ENCODE results near the gene RAB21. TPM values are rescaled to one million over a fixed set of nuclear protein-coding genes. Genes with fewer than 3 reads are reported as not detected.
A peak's percentile ranks its signal among the peaks of the same experiment; 100 is the strongest.
"Not testable (repeated sequence)": the region's sequence is repeated elsewhere in the genome, so short reads cannot be mapped to it uniquely, and the experiment has no call there.

The RAB21 gene
- total RNA-seq, 1 experiment from 2014 or later: 115 TPM

GRCh38 chr12:71799106-71799505 is 44.4 kb downstream of the RAB21 start:
- intact Hi-C loops (cut with micrococcal nuclease; ENCODE audit: unreplicated experiment): loop anchor here (5.0 kb wide), 1 partner anchor 48 kb away; no protein-coding TSS in a partner anchor
- no peak for TF ChIP-seq CTCF (IDR thresholded peaks at IDR 0.05; ENCODE audit: unreplicated experiment)
- Mint-ChIP-seq H3K27me3 (ENCODE audit: unreplicated experiment) (no peaks in the 10 kb centered on the region), H3K27ac (ENCODE audit: unreplicated experiment) (no peak overlapping the region), H3K4me1 (ENCODE audit: low read depth, unreplicated experiment) (no peaks in the 10 kb centered on the region), H3K9me3 (ENCODE audit: low read depth, unreplicated experiment) (no peaks in the 10 kb centered on the region), H3K36me3 (ENCODE audit: insufficient read depth, unreplicated experiment) (no peaks in the 10 kb centered on the region), H3K4me3 (ENCODE audit: low read depth, unreplicated experiment) (no peak overlapping the region)
- no TSS peak for BruUV-seq (replicated peaks)
- CTCF ChIA-PET: no interaction called here
- DNase-seq: no peak

- Mint-ChIP-seq H3K36me3 (ENCODE audit: insufficient read depth, unreplicated experiment) (no peaks in the 10 kb centered on the region), H3K9me3 (ENCODE audit: low read depth, unreplicated experiment) (no peaks in the 10 kb centered on the region), H3K4me3 (ENCODE audit: low read depth, unreplicated experiment) (no peak overlapping the region), H3K4me1 (ENCODE audit: low read depth, unreplicated experiment) (peaks cover under 1% of the 10 kb centered on the region), H3K27ac (ENCODE audit: unreplicated experiment) (no peak overlapping the region), H3K27me3 (ENCODE audit: unreplicated experiment) (no peaks in the 10 kb centered on the region)
- no TSS peak for BruUV-seq (replicated peaks)
- TF ChIP-seq CTCF (IDR thresholded peaks at IDR 0.05; ENCODE audit: unreplicated experiment): no peak
- intact Hi-C loops (cut with micrococcal nuclease; ENCODE audit: unreplicated experiment): no loop called here
- DNase-seq: no peak
- CTCF ChIA-PET: no interaction called here
These were observed 45.5 kb downstream of the RAB21 start for GRCh38 chr12:71800177-71800576.

GRCh38 chr12:71804505-71804904 is 49.8 kb downstream of the RAB21 start:
- Mint-ChIP-seq H3K9me3 (ENCODE audit: low read depth, unreplicated experiment) (no peaks in the 10 kb centered on the region), H3K4me1 (ENCODE audit: low read depth, unreplicated experiment) (peaks cover 15% of the 10 kb centered on the region), H3K27me3 (ENCODE audit: unreplicated experiment) (no peaks in the 10 kb centered on the region), H3K27ac (ENCODE audit: unreplicated experiment) (no peak overlapping the region), H3K36me3 (ENCODE audit: insufficient read depth, unreplicated experiment) (no peaks in the 10 kb centered on the region), H3K4me3 (ENCODE audit: low read depth, unreplicated experiment) (no peak overlapping the region)
- CTCF ChIA-PET: no interaction called here
- BruUV-seq (replicated peaks): no TSS peak
- intact Hi-C loops (cut with micrococcal nuclease; ENCODE audit: unreplicated experiment): no loop called here
- no peak for TF ChIP-seq CTCF (IDR thresholded peaks at IDR 0.05; ENCODE audit: unreplicated experiment)
- no peak for DNase-seq

- H3K4me1 Mint-ChIP-seq (ENCODE audit: low read depth, unreplicated experiment): peaks cover 35% of the 10 kb centered on the region
- no TSS peak for BruUV-seq (replicated peaks)
- no peak for DNase-seq
- intact Hi-C loops (cut with micrococcal nuclease; ENCODE audit: unreplicated experiment): loop anchor here (2.0 kb wide), 1 partner anchor 28 kb away; the partner anchor contains the start of gene TBC1D15
- H3K9me3 Mint-ChIP-seq (ENCODE audit: low read depth, unreplicated experiment): no peaks in the 10 kb centered on the region
- H3K27me3 Mint-ChIP-seq (ENCODE audit: unreplicated experiment): no peaks in the 10 kb centered on the region
- H3K4me3 Mint-ChIP-seq (ENCODE audit: low read depth, unreplicated experiment): no peak overlapping the region
- CTCF ChIA-PET: interaction anchor here (0.7 to 0.9 kb wide), 6 partner anchors 9 to 35 kb away, joined by 3 to 4 read pairs (median 3); no protein-coding TSS in a partner anchor
- no peaks in the 10 kb centered on the region for H3K36me3 Mint-ChIP-seq (ENCODE audit: insufficient read depth, unreplicated experiment)
- no peak for TF ChIP-seq CTCF (IDR thresholded peaks at IDR 0.05; ENCODE audit: unreplicated experiment)
- peak overlapping the region; percentile 29 for H3K27ac Mint-ChIP-seq (ENCODE audit: unreplicated experiment)
These were observed 56.3 kb downstream of the RAB21 start for GRCh38 chr12:71810921-71811320.

- H3K27ac Mint-ChIP-seq (ENCODE audit: unreplicated experiment); H3K4me3 Mint-ChIP-seq (ENCODE audit: low read depth, unreplicated experiment); intact Hi-C loops (cut with micrococcal nuclease; ENCODE audit: unreplicated experiment); BruUV-seq (replicated peaks); CTCF ChIA-PET; H3K9me3 Mint-ChIP-seq (ENCODE audit: low read depth, unreplicated experiment); H3K27me3 Mint-ChIP-seq (ENCODE audit: unreplicated experiment); H3K36me3 Mint-ChIP-seq (ENCODE audit: insufficient read depth, unreplicated experiment); DNase-seq: not testable (repeated sequence)
- peaks cover 26% of the 10 kb centered on the region for H3K4me1 Mint-ChIP-seq (ENCODE audit: low read depth, unreplicated experiment)
These were observed 60.6 kb downstream of the RAB21 start for GRCh38 chr12:71815242-71815641.

GRCh38 chr12:71822088-71822487 is 67.4 kb downstream of the RAB21 start:
- H3K36me3 Mint-ChIP-seq (ENCODE audit: insufficient read depth, unreplicated experiment); BruUV-seq (replicated peaks); H3K4me3 Mint-ChIP-seq (ENCODE audit: low read depth, unreplicated experiment); H3K4me1 Mint-ChIP-seq (ENCODE audit: low read depth, unreplicated experiment); H3K27ac Mint-ChIP-seq (ENCODE audit: unreplicated experiment); H3K9me3 Mint-ChIP-seq (ENCODE audit: low read depth, unreplicated experiment); CTCF ChIA-PET; H3K27me3 Mint-ChIP-seq (ENCODE audit: unreplicated experiment); intact Hi-C loops (cut with micrococcal nuclease; ENCODE audit: unreplicated experiment); DNase-seq: not testable (repeated sequence)

All from Calu3 (cell line).